Colonic mucosa (tissue), 4 donors: Measurements from ENCODE around the gene COL20A1. TPM values are rescaled to one million over a fixed set of nuclear protein-coding genes. Genes with fewer than 3 reads are reported as not detected.

ENCODE experiments used
- DNase-seq: peaks from one replicate; pipeline ENCODE4 v3.0.0-alpha.2; 2020
- H3K27ac ChIP-seq: fragments of 200-600 bp; one replicate; pipeline ENCODE4 v1.8.0; 2021
- H3K27me3 ChIP-seq: fragments of 200-600 bp; one replicate; pipeline ENCODE4 v1.8.0; 2021
- H3K36me3 ChIP-seq: fragments of 200-600 bp; one replicate; pipeline ENCODE4 v1.8.0; 2021
- H3K4me1 ChIP-seq: fragments of 200-600 bp; one replicate; pipeline ENCODE4 v1.8.0; 2021; ENCODE audit warnings: mild to moderate bottlenecking
- H3K4me3 ChIP-seq: fragments of 200-600 bp; one replicate; pipeline ENCODE4 v1.8.0; 2021
- H3K9ac ChIP-seq, 2 donors: one replicate each; pipeline ENCODE4 v1.7.0; 2013; ENCODE audit warnings: control low read depth in 2 of 2, low read depth in 2 of 2, low read length in 2 of 2
- H3K9me3 ChIP-seq: fragments of 200-600 bp; one replicate; pipeline ENCODE4 v1.8.0; 2021
- CTCF ChIP-seq: fragments of 200-600 bp; IDR thresholded peaks from one replicate; pipeline ENCODE4 v1.8.0; 2022; ENCODE audit warnings: antibody characterized with exemption, mild to moderate bottlenecking
- intact Hi-C: fragments of 100-400 bp; cut with DNase I; formaldehyde crosslinking; loops from one replicate; pipeline ENCODE4 v1.14.1; 2022
- total RNA-seq, 2 donors: library from RNA; stranded (reverse); fragmentation: NEBNext Ultra II Directional in 1 of 2; extraction: Animal tissue kit (Norgen Biotek cat#: 25700) in 1 of 2; gene quantifications; one replicate each; pipeline ENCODE4 v1.2.1, GENCODE V29; 2021
- donor health status: healthy.
- donor health status: DM: no; HTN: no; CAD: no.
- donor health status: DM: no; HTN: no; CAD: no.

COL20A1 gene
- total RNA-seq, 2 donors from 2014 or later, result not detected

DNA sequence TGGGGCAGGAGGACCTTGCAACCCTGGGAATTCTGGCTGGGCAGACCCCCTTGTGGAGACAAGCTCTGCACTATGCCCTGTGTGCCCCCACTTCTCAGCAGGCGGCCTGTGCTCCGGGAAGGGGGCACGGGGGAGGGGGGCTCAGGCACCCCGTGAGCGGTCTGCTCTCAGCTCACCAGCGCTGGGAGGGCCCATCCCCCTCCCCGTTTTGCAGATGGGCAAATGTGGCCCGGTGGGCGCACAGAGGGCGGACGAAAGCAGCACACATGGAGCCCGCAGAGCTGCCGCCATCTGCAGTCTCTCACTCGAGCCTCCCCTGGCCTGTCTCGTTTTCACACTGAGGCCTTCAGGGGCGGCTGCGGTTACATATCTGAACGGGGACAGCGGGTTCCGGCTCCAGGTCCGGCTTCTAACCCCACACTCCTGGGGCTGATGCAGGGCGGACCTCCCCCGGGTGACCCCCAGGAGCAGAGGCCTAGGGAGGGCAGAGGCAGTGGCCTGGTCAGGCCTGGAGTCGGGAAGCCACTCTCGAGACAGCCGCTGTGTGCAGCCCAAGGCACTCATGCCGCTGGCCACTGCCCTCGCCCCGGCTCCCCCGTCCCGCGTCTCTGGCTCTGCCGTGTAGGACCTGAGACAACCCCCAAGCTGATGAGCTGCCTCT, 54.2 kb downstream of the COL20A1 start:
- no peak for TF ChIP-seq CTCF

GRCh38 chr20:63347950-63348827, 55.2 kb downstream of the COL20A1 start:
- H3K4me1 ChIP-seq, result no peaks in the 10 kb centered on the region
- H3K36me3 ChIP-seq, result no peaks in the 10 kb centered on the region
- no peak overlapping the region for H3K4me3 ChIP-seq
- no peak overlapping the region for H3K9ac ChIP-seq
- no peaks in the 10 kb centered on the region for H3K27me3 ChIP-seq
- no peaks in the 10 kb centered on the region for H3K9me3 ChIP-seq
- no peak for TF ChIP-seq CTCF
- DNase-seq, result no peak
- no peak overlapping the region for H3K27ac ChIP-seq
- intact Hi-C loops, result no loop called here

More for the DNA sequence above, 54.2 kb downstream of the COL20A1 start:
- Histone ChIP-seq H3K4me3 (no peak overlapping the region), H3K4me1 (no peaks in the 10 kb centered on the region), H3K9me3 (no peaks in the 10 kb centered on the region), H3K27me3 (no peaks in the 10 kb centered on the region), H3K36me3 (no peaks in the 10 kb centered on the region), H3K9ac (no peak overlapping the region), H3K27ac (no peak overlapping the region)
- intact Hi-C loops, result no loop called here
- no peak for DNase-seq

DNA sequence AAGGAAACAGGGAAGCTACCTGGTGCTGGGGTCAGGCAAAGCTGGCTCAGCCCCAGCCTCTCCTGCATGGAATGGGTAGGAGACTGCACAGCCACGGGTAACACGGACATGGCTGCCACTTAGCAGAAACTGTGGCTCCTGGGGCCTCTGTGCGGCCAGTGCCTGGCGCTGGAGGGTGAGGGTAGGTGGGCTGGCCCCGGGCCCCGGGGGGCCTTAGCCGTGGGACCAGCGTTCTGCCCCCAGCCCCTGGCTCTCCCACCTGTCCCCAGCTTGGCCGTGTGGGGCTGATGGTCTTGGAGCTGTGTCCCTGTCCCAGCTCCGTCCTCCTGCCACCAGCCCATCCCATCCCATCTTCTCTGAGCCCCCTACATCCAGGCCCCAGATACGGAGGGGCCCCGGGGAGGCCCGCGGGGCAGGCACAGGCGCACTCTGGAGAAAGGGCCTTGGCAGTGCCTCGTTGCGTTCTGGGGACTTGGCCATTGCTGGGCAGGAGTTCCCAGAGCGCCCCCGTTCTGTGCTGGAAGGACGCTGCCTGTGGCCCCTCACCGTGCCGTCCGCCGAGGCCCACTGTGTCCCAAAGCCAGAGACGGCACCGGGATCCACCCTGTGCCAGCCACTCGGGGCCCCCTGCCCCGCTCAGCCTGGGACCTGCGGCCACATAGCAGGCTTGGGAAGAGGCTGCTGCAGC, 56.0 kb downstream of the COL20A1 start:
- TF ChIP-seq CTCF, result no peak
- Histone ChIP-seq H3K9ac (no peak overlapping the region), H3K36me3 (no peaks in the 10 kb centered on the region), H3K27ac (no peak overlapping the region), H3K4me1 (no peaks in the 10 kb centered on the region), H3K4me3 (no peak overlapping the region), H3K27me3 (no peaks in the 10 kb centered on the region), H3K9me3 (no peaks in the 10 kb centered on the region)
- intact Hi-C loops, result no loop called here
- DNase-seq, result no peak

GRCh38 chr20:63349516-63349895, 56.5 kb downstream of the COL20A1 start:
- no peaks in the 10 kb centered on the region for H3K36me3 ChIP-seq
- H3K9ac ChIP-seq, result no peak overlapping the region
- no peaks in the 10 kb centered on the region for H3K9me3 ChIP-seq
- no peaks in the 10 kb centered on the region for H3K4me1 ChIP-seq
- H3K27me3 ChIP-seq, result no peaks in the 10 kb centered on the region
- H3K27ac ChIP-seq, result no peak overlapping the region
- no peak overlapping the region for H3K4me3 ChIP-seq
- TF ChIP-seq CTCF, result no peak
- no peak for DNase-seq
- intact Hi-C loops, result no loop called here

GRCh38 chr20:63350196-63350595, 57.2 kb downstream of the COL20A1 start:
- intact Hi-C loops, result no loop called here

More at GRCh38 chr20:63350196-63350595, 57.2 kb downstream of the COL20A1 start:
- no peak for TF ChIP-seq CTCF
- Histone ChIP-seq H3K27me3 (no peaks in the 10 kb centered on the region), H3K4me3 (no peak overlapping the region), H3K27ac (no peak overlapping the region), H3K4me1 (no peaks in the 10 kb centered on the region), H3K9ac (no peak overlapping the region), H3K9me3 (no peaks in the 10 kb centered on the region), H3K36me3 (no peaks in the 10 kb centered on the region)
- DNase-seq, result no peak
